Retina (tissue), 1 donor: ENCODE results near the gene SH3GL3.

ENCODE experiments used
- DNase-seq: peaks from one replicate; pipeline ENCODE4 v3.0.0-alpha.2; 2016

Gene SH3GL3

DNA sequence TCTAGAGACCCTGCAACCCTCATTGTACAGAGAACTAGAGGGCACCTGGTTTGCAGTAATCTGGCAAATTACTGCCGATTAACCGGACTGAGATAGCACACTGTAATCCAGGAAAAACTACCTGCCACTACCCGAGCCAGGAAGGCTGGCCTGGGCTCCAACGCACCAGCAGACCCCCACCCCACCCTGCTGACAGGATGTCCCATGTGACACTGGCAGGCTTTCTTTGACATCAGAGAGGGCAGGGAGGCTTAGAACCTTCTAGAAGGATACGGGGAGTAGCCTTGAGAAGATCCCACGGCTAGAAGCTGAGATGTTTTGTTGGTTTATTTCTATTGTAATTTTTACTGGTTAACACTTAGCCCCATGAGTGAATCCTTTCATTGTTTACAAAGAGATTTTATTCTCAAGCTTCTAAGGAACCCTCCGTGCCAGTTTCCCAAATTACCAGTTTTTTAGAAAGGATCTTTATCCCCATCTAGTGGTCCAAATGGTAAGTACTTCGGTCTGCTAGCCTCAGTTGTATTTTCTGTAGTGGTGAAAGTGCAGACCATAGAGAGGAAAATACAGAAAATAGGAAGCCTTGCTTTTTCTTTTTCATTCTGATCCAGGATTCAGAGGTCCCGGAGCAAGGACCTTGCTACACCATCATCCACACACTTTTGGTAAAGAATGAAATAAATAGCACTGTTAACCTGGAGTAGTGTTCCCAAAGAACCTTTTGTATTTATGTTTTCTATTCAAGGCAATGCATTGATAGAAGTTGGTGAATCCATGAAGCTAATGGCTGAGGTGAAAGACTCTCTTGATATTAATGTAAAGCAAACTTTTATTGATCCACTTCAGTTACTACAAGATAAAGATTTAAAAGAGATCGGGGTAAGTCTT lies 124.9 kb downstream of the SH3GL3 start:
- peak; percentile 18 for DNase-seq

DNA sequence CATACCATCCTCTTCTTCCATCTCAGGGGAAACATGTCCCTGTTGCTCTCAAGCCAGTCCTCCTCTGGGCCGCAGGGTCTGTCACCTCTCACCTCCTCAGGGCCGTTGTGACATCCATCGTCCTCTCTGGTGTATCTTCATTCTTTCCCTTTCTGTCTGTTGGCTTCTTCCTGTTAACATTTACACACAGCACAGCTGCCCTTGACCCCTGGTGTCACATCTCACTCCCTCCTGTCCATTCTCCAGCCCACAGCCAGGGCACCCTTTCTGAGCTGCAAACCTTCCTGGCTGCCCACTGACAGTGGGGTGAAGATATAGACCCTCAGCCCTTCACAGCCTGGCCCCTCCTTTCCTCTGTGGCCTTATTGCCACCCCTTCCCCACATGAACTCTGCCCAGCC lies 127.2 kb downstream of the SH3GL3 start:
- no peak for DNase-seq

DNA sequence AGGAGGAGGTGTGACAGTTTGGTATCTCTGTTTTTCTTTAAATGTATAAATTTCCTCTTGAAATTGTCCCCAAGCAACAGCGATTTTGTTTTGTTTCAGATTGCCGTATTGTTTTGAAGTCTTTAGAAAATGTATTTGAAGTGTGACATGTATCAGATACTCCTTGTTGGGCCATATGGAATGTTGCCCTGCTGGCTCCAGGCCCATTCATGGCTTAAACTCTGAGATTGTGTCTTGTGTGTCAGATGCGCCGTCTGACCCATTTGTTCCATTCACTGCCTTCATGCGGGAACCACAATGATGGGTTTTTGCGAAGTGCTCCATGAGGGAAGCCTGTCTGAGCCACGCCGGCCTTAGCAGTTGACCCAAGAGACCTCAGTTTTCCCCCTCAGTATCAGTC lies 131.6 kb downstream of the SH3GL3 start:
- DNase-seq: no peak

DNA sequence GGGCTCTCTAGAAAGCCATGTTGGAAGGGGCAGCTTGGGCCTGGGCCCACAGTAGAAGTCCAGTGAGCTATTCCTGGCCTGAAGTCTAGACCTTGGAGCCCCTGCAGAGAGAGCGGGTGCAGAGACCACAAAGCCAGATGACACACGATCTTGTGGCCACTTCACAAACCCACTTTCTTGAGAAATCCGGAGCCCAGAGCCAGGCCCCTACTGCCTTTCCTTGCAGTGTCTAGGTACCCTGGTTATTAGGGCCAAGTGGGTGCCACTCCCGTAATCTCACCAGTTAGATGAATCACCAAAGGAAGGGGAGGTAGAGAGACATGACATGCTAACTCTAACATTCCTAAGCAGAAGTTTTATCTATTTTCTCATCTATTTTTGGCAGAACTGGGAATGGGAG lies 134.2 kb downstream of the SH3GL3 start:
- DNase-seq: no peak

DNA sequence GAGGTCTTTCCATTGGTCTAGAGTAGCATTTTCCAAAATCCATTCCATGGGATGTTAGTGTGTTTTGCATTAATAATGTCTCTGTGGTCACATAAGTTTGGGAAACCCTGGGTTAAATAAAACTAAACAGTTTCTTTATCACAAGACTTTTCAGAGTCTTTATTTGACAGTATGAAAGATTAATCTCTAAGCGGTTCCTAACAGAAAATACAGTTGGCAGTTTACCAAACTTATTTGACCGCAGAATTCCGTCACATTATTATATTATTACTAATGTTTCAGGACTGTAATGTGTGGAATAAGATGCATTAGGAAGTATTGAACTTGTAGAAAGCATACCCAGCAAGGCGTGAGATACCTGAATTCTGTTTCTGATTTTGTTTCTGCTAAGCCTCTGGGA lies 135.2 kb downstream of the SH3GL3 start:
- no peak for DNase-seq

DNA sequence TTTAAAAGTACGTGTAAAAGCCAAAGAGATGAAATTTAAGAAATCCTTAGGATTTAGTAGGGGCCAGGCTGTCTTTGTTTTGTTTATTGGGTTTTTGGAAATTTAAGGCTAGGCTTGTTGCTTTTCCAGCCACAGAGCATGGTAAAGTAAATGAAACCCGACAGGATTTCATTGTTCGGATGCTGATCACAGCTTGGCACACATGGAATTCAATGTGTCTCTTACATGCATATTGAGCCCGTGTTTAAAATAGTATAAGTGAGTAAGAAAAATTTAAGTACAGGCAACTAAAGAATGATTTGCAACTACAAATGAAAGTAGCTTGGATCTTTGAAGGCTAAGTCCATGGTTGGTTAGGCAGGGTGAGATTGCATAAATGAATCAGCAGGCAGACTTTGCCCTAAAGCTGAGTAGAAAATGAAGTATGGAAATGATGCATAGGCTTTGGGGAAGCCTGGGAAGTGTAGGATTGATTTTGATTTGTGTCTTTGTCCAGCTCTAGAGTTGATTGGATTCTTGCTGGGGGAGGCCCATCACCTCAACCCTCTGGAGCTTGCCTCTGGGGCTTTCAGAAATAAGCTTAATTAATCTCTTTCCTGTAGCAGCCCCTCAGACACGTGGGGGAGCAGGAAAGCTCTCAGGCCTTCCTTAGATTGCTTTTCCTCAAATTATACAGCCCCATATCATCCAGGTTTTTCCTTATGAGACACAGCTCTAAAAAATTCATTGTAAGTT lies 138.6 kb downstream of the SH3GL3 start:
- peak; percentile 16 for DNase-seq

DNA sequence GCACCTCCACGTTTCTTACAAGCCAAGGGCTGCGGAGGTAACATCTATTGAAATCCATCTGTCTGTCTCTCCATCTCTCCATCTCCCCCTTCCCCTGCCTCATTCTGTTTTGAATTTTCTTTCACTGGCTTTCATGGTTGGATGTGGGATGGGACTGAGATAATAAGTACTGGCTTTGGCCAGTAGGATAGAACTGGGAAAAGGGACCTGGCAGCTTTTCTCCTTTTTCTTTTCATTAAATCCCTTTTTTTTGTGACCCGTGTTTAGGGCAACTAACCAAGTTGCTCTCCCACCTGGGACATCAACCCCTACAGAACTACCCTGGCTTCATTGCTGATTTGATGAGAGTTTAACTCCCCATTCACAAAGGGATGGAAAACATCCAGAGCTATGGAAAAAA lies 139.9 kb downstream of the SH3GL3 start:
- DNase-seq: no peak

DNA sequence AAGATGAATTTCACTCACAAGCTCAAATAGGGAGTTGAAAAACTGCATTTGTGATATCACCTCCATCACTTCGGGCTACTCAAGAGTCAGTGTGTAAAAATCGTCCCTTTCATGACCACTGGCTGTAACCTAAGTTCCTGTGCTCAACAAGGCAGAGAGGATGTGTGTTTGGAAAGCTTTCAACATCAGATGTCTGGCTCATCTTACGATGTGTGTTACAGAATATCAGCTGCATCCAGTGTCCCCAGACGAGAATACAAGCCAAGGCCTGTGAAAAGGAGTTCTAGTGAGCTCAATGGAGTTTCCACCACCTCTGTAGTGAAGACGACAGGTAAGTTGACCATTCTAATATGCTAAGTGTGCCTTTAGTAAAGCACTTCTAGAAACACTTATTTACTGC lies 141.3 kb downstream of the SH3GL3 start:
- no peak for DNase-seq

DNA sequence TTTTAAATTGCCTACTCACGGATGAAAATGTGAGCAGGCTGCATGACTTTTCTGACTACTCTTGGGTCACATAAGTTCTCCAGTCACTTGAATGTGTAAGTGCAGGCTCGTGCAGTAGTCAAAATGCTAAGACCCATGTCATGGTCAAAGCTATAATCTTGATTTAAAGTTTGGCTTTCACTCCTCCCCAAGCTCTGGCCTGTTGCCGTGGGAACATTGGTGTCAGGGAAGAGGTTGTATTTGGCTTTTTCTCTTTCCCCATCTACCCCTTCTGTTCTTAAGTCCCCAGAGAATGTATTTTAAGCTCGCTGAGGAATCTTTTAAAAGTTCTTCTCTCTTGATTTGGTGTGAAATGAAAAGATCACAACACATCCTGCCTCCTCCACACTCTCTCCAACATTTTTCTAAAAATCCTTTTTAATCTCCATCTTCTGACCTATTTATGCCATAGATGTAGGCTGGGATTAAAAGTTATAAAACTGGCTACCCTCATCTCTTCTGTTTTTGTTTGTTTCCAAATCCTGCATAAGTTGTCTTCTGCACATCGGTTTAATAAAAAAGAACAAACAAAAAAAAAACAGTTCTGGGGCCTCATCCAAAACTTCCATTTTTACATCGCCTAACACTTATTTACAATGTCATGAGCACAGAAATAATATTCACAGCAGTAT lies 145.4 kb downstream of the SH3GL3 start:
- no peak for DNase-seq

DNA sequence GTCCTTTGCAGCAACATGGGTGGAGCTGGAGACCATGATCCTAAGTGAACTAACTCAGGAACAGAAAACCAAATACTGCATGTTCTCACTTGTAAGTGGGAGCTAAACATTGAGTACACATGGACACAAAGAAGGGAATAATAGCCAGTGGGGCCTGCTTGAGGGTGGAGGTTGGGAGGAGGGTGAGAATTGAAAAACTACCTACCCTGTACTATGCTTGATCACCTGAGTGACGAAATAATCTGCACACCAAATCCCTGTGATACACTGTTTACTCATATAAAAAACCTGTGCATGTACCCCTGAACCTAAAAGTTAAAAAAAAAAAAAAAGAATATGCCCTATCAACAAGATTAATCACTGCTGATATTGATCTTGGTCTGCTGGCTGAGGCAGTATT lies 148.1 kb downstream of the SH3GL3 start:
- DNase-seq: no peak

DNA sequence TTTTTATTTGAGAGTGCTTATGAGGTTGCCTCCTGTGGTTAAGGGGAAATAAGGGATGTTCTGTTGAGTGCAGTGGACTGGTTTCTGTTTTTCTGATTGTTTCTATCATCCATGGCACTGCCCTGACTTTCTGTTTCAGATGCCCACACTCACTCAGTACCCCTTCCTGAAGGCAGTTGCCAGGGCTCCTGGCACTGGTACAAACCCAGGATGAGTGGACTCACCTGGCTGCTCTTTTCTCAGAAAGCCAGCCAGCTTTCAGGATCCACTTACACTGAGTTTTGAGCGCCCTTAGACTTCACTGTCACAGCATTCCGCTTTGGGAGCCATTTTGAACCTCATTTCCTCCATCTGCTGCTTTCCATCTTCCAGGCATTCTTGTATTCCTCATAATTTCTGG lies 150.9 kb downstream of the SH3GL3 start:
- DNase-seq: no peak

DNA sequence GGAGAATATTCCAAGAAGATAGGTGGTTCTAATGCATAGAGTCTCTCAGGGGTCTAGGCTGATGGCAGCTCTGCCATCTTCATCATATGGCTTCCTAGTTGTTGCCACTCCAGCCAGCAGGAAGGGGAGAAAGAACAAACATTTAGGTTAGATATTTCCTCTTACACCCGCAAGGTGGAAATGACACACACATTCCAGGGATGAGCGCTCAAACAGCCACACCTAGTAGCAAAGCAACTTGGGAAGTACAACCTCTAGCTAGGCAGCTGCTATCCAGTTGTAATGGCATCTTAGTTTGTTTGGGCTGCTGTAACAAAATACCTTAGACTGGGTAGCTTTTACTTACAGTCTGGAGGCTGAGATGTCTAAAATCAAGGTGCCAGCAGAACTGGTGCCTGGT lies 154.9 kb downstream of the SH3GL3 start:
- no peak for DNase-seq

DNA sequence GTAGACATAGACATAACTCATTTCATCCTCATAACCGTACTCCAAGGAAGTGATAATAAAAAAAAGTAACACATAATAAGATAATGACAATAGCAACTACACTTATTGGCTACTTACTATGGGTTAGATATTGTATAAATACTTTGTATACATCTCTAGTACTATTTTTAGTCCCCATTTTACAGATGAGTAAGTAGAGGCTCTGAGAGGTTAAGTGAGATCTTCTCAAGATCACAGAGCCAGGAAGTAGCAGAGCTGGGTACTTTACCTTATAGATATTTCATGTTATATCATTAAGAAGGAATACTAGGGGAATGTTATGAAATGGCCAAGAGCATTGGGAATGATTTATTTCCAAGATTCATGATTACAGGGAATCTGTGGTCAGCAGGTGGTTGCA lies 157.4 kb downstream of the SH3GL3 start:
- DNase-seq: no peak

DNA sequence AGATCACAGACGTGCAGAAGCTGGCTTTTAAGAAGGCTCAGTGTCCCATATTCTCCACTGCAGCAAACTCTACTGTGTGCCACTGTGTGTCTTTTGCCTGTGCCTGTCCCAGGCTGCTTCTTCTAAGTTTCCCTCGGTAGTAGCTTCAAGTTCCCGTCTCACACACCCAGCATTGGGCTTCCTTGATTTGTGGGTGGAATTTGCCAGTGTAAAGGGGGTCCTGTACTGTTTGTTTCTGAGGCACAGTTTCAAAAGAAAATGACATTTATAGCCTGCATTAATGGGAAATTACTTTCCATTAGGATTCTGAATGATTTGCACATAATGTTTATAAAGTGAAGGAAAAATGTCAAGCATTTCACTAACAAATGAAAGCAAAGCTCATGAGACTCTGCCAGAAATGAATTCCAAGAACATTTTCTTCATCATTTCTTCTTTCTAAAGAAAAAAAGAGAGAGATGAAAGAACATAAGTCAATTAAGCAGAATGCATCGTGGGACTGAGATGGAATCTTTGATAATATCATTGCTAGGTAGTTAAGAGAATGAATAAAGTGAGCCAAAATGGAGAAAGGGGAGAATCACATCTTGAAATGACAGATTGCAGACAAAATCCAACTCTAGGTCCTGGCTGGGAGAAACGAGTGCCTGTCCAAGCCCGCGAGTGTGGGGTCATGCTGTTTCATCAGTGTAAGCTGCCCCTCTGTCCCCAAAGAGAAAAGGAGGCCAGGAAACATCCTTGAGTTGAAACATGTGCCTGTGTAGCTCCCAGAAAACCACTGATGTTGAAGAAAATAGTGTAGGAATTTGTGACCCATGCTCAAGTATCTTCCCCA lies 158.2 kb downstream of the SH3GL3 start:
- no peak for DNase-seq

DNA sequence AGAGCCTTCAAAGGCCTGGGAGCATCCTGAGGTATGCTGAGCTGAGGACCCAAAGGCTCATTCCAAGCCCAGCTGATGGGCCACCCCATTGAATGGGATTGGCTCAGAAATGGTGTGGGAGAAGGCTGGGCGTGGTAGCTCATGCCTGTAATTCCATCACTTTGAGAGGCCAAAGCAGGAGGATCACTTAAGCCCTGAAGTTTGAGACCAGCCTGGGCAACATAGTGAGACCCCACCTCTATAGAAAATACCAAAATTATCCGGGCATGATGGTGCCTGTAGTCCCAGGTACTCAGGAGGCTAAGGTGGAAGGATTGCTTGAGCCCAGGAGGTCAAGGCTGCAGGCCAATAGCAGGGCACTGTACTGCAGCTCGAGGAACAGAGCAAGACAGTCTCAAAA lies 163.0 kb downstream of the SH3GL3 start:
- no peak for DNase-seq

DNA sequence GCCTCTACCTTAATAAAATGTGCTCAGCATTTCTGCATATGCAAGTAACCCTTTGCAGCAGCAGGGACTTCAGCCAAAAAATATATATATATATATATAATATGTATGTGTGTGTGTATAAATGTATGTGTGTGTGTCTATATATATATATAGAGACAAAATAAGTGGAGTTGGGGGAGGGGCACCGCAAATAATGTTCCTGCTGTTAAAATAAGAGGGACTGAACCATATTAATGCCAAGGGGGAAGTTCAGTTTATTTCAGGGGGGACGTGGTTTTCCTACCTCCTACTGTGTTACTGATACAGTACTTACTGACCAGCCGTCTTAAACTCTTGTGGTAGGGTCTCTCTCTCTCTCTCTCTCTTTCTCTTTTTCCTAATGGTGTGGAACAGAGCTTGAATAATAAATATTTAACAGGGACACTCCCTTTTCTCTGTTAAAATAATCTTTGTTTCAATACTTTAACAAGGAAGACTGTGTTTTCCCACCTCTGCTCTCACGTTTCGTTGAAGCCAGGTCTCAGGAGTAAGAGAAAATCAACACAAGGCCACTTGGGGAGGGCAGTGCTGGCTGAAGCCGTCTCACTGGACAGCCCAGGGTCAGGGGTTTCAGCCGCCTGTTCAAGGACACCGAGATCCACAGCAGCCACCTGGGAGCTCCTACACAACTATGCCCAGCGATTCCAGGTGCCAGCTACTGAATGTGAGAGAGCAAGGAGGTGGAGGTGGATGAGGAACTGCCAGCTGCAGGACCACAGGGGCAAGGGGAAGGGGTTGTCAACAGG lies 164.0 kb downstream of the SH3GL3 start:
- no peak for DNase-seq

DNA sequence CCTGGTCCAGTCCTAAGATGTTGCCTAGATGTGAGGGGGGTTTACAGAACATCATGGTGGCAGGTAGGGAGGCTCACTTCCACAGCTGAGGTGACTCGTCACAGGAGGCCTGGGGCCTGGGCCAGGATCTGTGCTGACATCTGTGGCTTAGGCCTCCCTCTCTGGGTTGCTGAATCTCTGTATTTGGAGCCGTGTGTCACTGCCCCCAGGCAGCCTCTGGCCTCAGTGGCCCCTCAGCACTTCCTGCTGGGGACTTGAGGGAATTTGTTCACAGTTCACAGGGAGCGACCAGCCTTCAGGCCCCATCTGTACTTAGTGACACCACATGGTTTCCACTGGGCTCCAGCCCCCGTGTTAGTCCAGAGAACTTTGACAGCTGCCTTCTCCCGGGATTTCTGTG lies 165.1 kb downstream of the SH3GL3 start:
- no peak for DNase-seq

DNA sequence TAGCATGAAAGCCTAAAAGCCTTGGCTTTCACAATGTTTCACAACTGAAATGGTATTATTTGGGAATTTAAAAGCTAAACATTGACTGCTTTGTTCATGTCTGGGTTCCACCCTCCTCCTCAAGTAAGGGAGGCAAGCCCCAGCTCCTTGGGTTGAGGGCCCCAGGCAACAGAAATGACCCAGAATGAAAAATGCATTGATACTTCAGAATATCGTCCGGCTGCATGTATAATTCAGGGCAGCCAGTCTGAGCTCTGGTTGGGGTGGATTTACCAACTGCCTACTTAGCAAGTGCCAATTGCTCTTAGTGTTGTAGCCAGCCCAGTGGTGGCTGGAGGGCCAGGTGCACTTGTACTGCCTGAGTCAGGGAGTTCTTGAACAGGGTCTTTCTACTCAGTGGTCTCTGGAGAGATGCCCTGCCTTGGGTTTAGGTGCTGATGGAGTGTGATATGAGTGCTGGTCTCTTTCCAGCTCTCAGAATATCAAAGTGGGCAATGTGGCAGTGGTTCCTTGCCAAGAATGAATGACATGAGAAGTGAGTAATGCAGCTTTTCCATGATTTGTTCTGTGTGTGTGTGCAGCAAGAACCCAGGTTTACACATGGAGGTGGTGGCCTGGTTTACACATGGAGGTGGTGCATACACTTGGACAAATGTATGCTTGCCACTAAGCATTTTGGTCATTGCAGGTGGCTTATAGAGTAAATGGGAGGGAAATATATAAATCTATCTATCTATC lies 165.9 kb downstream of the SH3GL3 start:
- no peak for DNase-seq

DNA sequence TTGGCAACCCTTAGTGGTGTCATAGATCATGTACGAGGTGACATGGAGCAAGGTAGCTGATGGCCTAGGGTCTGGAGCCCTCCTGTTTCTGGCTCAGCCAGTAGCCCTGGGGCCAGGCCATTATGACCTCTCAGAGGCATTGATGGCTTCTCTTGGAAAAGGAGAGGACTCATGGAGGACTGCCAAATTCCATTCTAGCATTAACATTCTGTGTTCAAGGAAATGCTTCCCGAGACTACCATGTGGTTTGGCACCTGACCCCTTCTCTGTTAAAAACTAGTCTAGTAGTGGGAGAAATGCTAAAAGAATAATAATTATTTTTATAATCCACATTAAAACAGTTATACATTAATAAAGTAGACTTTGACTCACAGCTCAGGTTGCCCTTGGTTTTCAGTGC lies 166.6 kb downstream of the SH3GL3 start:
- no peak for DNase-seq

DNA sequence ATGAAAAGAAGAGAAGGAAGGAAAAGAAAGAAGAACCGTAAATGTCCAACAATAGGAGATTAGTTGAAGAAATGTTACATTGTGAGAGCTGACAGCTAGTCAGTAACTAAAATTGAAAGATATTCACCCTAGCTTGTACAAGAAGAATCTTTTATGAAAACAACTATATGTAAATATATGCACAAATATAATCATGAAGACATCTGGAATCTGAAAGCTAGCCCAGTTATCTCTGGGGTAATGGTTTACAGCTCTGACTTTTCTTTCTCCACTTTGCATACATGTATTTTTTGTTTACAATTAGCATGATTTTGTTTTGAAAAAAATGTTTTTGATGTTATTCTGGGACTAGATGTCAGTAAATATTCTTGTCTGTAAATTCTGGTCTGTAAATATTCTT lies 169.7 kb downstream of the SH3GL3 start:
- DNase-seq: no peak

DNA sequence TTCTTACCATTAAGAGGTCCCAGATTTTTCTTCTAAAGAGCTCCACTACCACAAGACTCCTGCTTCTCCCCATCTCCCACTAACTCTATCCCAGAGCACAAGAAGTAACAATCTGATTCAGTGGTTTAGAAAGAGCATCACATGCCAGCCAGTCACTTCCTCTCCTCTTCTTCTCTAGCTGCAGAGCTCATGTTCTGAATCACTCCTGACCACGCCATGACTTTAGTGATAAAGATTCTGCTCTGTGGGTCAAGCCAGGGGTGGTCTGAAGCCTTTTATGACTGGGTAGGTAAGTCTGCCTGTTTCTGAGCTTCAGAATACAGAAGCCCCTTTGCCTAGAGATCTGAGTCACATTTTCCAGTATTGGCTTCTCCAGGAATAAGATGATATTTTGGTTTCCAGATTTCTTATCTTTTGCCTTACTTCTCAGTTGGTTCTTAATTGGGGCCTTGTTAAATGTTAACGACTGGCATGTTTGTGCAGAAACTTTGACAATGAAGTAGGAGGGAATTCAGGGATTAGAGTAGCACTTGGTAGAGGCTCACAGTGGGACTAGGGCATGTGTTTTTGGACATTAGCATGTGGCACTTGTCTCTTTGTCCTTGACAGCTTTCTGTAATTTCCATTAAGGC lies 179.1 kb downstream of the SH3GL3 start:
- DNase-seq: no peak
